ENCODE data around the gene FGG.

The FGG gene

DNA sequence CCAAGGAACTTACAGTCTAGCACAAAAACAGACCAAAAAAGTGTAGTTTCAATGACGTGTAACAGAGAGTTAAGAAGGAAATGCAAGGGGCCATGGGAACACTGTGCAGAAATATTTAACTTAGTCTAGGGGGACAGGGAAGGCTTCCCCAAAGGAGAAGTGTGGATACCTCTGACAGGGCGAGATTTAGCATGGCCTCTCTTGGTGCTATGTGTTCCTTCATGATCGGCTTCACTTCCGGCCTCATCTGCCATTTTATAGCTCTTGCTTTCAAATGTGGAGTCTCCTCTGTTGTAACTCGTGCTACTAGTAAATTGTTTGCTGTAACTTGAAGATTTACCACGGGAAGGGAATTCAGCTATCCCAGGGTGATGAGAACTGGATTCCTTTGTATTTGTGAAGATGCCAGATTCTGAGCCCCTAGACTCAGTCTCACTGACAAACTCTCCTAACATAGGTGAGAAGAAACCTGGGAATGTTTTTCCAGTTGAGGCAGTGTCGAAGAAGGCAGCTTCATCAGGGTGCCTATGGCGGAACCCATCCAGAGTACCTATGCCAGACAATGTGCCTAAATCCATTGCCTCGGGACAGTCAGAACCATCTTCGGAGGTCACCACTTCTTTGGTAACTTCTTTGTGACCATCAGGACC lies 27.0 kb downstream of the FGG start:
- no peak for DNase-seq

DNA sequence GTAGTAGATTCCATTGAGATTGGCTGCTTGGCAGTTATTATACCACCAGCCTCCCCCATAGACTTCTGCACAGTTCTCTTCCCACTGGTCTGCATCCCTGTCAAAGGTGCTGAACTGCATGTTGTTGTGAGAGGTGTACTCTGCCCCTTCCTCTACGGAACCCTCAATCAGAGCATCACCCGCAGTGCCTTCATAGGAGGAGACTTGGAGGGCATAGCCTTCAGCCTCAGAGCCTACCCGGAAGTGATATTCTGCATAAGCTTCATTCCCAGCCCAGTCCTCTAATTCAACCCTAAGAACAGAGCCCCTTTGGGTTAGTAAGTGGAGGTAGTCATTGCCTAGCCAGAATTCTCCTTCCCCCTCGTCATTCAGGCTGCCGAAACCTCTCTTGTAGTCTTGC lies 28.2 kb downstream of the FGG start:
- no peak for DNase-seq

DNA sequence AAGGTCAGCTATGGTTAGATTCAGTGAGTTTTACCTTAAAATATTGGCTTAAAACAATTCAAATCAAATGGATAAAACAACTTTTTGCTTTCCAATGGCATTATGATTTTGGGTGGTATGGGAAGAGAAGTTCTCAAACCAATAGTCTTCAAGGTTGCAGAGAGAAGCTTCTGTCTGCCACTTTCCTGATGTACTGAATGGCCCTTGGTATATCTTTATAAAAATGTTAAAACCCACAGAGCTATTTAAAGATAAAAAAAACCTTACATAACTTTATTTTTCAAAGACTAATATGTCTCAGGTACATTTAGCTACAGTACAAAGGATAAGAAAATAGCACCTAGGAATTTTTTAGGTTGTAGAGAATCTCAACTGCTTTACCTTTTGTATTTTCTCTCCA lies 28.8 kb downstream of the FGG start:
- DNase-seq = no peak

DNA sequence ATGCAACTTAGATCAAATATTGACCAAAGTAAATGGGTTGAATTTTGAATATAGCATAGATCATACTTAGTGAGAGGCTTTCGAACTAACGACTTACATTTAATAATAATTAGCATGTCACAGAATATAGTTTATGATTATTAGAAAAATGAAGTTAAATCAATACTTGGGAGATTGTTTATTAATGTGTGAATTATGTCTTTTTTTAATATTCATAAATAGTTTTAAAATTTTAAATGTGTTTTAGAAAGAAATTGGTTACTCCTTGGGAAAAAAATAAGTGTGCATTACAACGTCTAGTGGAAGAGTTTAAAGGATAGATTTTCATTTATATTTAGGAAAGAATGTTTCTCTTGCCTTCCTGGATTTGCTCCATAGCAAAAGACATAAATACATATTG lies 29.2 kb downstream of the FGG start:
- no peak for DNase-seq

DNA sequence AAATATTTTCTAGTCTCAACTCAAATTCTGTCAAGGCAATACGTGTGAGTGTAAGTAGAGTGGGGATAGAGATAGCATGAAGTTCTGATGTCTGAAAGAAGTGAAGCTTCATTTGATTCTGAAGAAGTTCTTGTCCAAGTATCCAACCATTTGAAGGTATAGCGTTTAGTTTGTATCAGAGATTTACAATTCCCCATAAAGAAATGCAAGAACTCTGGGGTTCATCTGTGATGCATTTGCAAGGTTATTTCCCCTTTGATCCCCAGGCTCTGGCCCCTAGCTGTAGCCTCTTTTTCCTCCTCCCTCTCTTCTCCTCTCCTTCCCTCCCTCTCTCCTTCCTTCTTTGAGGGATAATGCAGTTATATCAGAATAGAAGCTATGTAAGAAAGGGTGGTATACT lies 29.7 kb downstream of the FGG start:
- no peak for DNase-seq

DNA sequence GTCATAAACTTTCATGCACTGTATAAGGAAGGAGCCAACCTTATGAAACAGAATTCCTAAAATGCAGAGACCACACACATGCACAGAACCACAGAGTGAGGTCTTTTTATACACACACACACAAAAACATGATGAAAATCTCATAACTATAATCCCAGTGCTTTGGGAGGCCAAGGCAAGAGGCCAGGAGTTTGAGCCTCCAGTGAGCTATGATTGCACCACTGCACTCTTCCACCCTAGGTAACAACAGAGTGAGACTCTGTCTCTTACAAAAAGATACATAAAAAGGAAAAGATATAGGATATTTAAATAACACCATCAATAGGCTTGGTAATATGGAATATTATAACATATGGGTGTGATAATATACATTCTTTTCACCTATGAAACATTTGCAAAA lies 32.5 kb downstream of the FGG start:
- no peak for DNase-seq

DNA sequence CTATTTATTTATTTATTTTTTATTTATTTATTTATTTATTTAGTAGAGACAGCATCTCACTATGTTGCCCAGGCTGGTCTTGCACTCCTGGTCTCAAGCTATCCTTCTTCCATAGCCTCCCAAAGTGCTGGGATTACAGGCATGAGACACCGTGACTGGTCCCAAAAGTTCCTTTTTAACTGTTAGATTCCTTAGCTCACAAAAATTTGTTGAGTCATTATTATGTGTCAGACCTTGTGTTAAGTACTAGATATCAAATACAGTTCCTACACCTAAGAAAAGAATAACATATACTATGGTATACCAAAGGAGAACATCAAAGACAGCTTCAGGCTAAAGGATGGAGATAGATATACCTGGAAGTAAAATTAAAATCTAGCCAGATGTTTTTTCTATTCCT lies 33.5 kb downstream of the FGG start:
- DNase-seq = no peak

DNA sequence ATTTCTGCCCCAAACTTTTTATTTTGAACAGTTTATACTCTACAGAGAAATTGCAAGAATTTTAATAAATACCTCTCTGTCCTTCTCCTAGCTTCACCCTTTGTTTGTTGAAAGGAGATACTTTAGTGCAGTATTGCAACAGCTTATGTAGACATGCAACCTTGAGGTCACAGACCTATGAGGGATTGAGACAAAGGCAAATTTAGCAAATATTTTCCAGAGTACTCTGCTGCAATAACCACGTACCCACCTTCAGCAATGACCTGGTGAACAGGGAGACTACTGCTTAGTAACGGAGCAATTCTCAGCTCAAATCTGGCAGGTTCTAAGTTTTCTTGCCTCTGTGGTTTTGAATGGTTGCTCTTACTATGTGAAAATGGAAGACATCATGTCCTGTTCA lies 35.1 kb downstream of the FGG start:
- DNase-seq = no peak

DNA sequence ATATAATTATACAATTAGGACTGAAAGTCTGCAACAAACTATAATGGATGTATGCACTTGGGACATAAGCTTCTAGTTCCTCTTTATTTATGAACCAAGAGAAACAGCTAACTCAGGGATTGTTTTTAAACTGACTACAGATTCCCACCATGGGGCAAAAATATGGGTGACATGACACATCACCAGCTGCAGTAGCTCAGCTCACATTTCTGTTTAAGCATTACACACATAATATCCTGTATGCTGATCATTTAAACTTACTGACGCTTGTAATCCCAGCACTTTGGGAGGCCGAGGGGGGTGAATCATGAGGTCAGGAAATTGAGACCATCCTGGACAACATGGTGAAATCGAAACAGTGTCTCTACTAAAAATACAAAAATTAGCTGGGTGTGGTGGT lies 38.1 kb downstream of the FGG start:
- no peak for DNase-seq

DNA sequence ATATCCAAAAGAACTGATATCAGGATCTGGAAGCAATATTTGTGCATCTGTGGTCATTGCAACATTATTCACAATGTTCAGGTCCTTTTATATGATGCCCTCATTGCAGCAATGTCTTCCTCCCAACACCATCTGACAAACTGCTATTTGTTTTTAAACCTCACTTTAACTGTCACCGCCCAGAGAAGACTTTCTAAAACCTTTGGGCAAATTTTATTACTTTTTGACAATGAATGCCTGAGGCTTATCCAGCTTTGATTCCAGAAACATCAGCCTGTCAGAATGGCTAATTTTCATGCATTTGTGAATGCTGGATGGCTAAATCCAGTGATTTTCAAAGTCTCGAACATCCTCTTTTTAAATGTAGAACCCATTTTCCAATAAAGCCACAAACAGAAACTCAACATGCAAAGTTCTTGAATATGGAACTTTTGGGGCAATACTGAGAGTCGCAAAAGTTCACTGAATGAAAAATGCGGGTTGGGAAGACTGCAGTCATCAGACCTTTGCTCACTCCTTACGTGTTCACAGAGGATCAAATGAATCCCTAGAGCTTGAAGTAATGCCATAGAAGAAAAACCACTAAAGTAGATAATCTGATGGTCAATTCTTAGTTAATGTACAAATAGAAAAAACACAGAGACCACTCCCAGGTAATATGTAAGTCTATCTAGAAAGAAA lies 39.1 kb downstream of the FGG start:
- DNase-seq = no peak

DNA sequence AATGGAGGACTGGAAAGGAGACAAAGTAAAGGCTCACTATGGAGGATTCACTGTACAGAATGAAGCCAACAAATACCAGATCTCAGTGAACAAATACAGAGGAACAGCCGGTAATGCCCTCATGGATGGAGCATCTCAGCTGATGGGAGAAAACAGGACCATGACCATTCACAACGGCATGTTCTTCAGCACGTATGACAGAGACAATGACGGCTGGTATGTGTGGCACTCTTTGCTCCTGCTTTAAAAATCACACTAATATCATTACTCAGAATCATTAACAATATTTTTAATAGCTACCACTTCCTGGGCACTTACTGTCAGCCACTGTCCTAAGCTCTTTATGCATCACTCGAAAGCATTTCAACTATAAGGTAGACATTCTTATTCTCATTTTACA lies 42.9 kb downstream of the FGG start:
- no peak for DNase-seq

DNA sequence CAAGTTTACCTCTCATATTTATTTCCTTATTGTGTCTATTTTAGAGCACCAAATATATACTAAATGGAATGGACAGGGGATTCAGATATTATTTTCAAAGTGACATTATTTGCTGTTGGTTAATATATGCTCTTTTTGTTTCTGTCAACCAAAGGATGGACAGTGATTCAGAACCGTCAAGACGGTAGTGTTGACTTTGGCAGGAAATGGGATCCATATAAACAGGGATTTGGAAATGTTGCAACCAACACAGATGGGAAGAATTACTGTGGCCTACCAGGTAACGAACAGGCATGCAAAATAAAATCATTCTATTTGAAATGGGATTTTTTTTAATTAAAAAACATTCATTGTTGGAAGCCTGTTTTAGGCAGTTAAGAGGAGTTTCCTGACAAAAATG lies 43.4 kb downstream of the FGG start:
- no peak for DNase-seq

DNA sequence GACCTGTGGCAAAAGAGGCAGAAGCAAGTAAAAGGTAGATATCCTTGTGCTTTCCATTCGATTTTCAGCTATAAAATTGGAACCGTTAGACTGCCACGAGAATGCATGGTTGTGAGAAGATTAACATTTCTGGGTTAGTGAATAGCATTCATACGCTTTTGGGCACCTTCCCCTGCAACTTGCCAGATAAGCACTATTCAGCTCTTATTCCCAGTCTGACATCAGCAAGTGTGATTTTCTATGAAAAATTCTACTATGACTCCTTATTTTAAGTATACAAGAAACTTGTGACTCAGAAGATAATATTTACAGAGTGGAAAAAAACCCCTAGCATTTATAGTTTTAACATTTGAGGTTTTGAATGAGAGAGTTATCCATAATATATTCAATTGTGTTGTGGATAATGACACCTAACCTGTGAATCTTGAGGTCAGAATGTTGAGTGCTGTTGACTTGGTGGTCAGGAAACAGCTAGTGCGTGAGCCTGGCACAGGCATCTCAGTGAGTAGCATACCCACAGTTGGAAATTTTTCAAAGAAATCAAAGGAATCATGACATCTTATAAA lies 45.7 kb downstream of the FGG start:
- no peak for DNase-seq

DNA sequence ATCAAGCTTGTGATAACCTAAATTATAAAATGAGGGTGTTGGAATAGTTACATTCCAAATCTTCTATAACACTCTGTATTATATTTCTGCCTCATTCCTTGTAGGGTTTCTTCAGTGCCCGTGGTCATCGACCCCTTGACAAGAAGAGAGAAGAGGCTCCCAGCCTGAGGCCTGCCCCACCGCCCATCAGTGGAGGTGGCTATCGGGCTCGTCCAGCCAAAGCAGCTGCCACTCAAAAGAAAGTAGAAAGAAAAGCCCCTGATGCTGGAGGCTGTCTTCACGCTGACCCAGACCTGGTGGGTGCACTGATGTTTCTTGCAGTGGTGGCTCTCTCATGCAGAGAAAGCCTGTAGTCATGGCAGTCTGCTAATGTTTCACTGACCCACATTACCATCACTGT lies 46.8 kb downstream of the FGG start:
- no peak for DNase-seq

DNA sequence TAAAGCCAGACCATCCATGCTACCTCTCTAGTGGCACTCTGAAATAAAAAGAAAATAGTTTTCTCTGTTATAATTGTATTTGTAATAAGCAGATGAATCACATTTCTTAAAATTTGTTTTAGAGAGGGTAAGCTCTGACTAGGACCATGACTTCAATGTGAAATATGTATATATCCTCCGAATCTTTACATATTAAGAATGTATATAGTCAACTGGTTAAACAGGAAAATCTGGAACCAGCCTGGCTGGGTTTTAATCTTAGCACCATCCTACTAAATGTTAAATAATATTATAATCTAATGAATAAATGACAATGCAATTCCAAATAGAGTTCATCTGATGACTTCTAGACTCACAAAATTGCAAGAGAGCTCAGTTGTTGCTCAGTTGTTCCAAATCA lies 48.1 kb downstream of the FGG start:
- no peak for DNase-seq

DNA sequence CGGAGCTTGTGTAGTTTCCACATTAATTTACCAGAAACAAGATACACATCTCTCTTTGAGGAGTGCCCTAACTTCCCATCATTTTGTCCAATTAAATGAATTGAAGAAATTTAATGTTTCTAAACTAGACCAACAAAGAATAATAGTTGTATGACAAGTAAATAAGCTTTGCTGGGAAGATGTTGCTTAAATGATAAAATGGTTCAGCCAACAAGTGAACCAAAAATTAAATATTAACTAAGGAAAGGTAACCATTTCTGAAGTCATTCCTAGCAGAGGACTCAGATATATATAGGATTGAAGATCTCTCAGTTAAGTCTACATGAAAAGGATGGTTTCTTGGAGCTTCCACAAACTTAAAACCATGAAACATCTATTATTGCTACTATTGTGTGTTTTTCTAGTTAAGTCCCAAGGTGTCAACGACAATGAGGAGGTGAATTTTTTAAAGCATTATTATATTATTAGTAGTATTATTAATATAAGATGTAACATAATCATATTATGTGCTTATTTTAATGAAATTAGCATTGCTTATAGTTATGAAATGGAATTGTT lies 49.7 kb downstream of the FGG start, which contains the start of gene FGB:
TSS of gene FGB (plus strand) at position 315 of the 558 bp plus-strand sequence. CDS start at position 323, 8 bp downstream.
- DNase-seq = no peak

DNA sequence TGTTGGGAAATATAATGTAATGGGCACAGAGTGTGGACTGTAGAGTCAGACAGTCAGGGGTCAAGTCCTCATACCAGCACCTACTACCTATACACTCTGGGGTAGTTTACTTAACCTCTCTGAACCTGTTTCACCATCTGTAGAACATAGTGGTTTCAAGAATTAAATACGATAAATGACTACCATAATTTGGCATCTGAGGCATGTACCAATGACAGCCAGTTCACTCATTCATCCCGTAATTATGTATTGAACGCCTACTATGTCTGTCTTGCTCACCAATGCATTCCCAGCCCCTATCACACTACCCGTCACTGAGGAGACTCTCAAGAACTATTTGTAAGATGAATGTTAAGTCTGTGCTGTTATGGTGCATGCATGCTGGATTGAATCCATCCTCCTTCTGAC lies 51.6 kb downstream of the FGG start:
- no peak for DNase-seq

DNA sequence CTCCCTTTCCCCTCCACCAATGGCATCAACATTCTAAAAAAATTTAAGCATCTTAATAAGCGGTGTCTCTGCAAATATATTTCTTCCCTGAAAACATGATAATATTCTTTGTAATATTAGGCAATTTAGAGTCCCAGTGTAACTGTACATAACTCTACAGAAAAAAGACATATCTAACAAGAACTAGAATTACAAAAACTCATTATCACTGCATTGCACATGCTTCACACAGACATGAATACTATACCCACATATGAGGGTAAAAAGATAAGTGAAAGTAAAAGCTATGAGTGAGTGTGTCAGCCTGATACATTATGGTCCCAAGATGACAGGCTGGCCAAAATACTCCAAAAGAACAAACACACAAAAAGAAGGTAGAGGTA lies 52.0 kb downstream of the FGG start:
- DNase-seq = no peak

DNA sequence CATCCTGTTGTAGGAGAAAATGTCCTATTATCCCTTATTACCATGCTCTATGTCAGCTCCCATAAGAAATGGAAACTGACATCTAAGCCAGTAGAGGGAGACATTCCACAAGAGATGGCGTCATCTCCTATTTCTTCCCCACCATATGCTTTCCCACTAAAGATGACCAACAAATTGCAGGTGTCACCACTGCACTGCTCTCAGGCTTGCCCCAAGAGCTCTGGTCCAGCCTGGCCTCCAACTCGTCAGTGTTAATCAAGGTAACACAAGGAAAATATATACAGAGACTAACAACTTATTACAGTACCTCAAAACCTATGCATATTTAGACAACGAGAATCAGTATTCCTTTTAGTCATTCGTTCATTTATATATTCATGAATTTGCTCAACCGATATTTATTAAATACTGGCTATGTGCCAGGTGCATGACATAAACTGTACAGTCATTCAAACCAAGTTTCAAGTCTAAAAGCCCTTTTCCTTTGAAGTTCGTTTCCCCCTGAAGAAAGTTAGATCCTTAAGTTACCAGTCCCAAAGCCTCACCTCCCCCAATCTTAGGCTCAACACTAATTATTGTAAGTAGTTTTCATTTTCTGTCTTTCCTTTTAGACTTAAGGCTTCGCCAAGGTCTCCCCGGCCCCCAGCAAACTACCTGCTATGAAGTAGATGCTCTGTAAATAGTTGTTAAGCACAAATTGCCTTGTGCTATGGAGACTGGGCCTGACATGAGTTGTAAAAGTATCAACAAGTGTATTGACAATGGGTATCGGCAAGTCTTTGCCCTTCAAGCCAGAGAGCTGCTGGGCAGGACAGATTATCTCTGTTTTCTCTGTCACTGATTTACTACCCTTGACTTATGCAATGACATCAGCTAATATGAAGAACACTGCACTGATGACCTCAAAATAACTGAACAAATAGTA lies 52.7 kb downstream of the FGG start:
- DNase-seq = no peak

DNA sequence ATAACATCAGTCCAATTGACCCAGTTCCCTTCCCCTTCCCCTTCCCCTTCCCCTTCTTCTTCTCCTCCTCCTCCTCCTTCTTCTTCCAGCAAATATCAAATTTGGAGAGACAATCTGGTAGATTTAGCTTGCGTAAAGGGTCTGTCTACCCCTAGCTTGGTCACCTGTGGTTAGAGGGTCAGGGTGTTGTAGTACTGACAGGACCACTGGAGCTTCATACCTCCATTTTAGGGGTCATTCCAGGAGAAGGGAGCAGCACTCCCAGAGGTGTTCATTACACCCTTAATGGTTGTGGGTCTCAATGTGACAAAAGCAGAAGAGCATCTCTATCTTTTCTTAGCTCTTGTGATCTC lies 53.3 kb downstream of the FGG start:
- no peak for DNase-seq

Data from stimulated activated CD4-positive, alpha-beta T cell treated with anti-CD3 and anti-CD28 coated beads, Interleukin-4, amount 100 ng/mL, for 4 hours (primary cell).